HG02642 (cell line): ENCODE data around the gene SLC51A.
"Not testable (repeated sequence)": the region's sequence is repeated elsewhere in the genome, so short reads cannot be mapped to it uniquely, and the experiment has no call there.

Experiments
- ATAC-seq: cut with Tn5 transposase; IDR thresholded peaks from one replicate; pipeline ENCODE4 v1.9.1; 2021; ENCODE audit warnings: mild to moderate bottlenecking; ENCODE audit not compliant: unreplicated experiment, poor library complexity

SLC51A gene

GRCh38 chr3:196216089-196216564 is at the start of gene SLC51A:
Gene SLC51A, plus strand, starts transcription at chr3:196216534. Its CDS starts 179 bp downstream, at chr3:196216713.
- no peak for ATAC-seq

GRCh38 chr3:196166741-196167140 is 49.6 kb upstream of the SLC51A start:
- no peak for ATAC-seq

- no peak for ATAC-seq
These were observed 47.4 kb upstream of the SLC51A start for GRCh38 chr3:196168808-196169391.

- ATAC-seq, result no peak
These were observed 46.5 kb upstream of the SLC51A start for GRCh38 chr3:196169836-196170240.

- not testable (repeated sequence) for ATAC-seq
These were observed 46.0 kb upstream of the SLC51A start for GRCh38 chr3:196170296-196170695.

GRCh38 chr3:196174652-196175051 is 41.7 kb upstream of the SLC51A start:
- ATAC-seq, result no peak

GRCh38 chr3:196175116-196175625 is 41.2 kb upstream of the SLC51A start:
- ATAC-seq, result no peak

- no peak for ATAC-seq
These were observed 40.6 kb upstream of the SLC51A start for GRCh38 chr3:196175722-196176121.

GRCh38 chr3:196177567-196177966 is 38.8 kb upstream of the SLC51A start:
- no peak for ATAC-seq

- ATAC-seq, result no peak
These were observed 38.4 kb upstream of the SLC51A start for GRCh38 chr3:196177967-196178366.

- no peak for ATAC-seq
These were observed 37.3 kb upstream of the SLC51A start for GRCh38 chr3:196178993-196179379.

GRCh38 chr3:196179380-196180308 is 36.7 kb upstream of the SLC51A start:
- ATAC-seq, result peak; percentile 68

GRCh38 chr3:196180346-196180745 is 36.0 kb upstream of the SLC51A start:
- no peak for ATAC-seq

GRCh38 chr3:196181127-196181546 is 35.2 kb upstream of the SLC51A start:
- no peak for ATAC-seq

- ATAC-seq, result not testable (repeated sequence)
These were observed 32.2 kb upstream of the SLC51A start for GRCh38 chr3:196184169-196184432.

GRCh38 chr3:196184881-196185280 is 31.5 kb upstream of the SLC51A start:
- ATAC-seq, result no peak

GRCh38 chr3:196186651-196187573 is 29.4 kb upstream of the SLC51A start:
- ATAC-seq, result no peak

GRCh38 chr3:196189566-196190347 is 26.6 kb upstream of the SLC51A start:
- no peak for ATAC-seq

GRCh38 chr3:196192036-196192523 is 24.3 kb upstream of the SLC51A start:
- peak; percentile 39 for ATAC-seq
